Fibroblast of pulmonary artery (primary cell): ENCODE measurements around the gene JPH2.

Experiments used
- DNase-seq: peaks from one replicate; pipeline ENCODE4 v3.0.0-alpha.2; 2010; ENCODE audit warnings: low read depth
- H3K4me3 ChIP-seq: replicated peaks from 2 replicates; pipeline ENCODE4 v1.5.1; 2011; ENCODE audit warnings: low read depth, mild to moderate bottlenecking, control low read depth, low read length, moderate library complexity
- CTCF ChIP-seq: IDR thresholded peaks from 2 replicates; pipeline ENCODE4 v1.5.1; 2011; ENCODE audit warnings: mild to moderate bottlenecking, control low read depth, low read length, inconsistent platforms; ENCODE audit errors: missing control alignments

Gene JPH2

DNA sequence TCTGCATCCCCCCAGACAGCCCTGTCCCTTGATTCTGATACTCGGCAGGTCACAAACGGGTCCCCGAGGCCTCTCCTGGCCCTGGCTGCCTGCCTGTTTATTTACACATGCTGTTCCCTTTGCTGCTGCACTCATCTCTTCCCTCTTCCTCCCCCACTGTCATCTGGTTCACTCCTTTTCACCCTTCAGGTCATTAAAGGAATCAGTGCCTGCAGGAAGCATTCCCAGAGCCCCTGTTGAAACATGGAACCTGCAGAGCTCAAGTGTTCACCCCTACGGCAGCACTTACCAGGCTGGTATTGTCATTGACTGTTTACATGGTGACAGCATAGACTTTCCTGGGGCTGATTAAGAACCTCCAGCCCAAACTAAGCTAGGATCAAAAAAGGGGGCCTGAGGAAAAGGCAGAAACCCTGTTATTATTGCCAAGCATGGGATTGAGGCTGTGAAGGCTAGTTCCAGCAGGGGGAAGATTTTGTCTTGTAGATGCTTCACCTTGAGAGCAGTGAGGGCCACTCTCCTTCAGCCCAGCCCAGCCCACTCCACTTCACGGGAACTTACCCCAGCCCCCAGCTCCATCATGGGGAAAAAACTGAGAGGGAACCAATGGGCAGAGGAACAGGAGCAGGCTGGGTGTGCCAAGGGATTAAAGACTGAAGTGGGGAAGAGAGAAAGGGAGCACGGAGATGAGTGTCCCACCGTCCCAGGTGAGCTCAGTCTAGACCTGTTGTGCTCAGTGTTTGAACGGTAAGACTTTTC lies 73.2 kb downstream of the JPH2 start:
- H3K4me3 ChIP-seq = no peak overlapping the region
- TF ChIP-seq CTCF = no peak
- DNase-seq = no peak

DNA sequence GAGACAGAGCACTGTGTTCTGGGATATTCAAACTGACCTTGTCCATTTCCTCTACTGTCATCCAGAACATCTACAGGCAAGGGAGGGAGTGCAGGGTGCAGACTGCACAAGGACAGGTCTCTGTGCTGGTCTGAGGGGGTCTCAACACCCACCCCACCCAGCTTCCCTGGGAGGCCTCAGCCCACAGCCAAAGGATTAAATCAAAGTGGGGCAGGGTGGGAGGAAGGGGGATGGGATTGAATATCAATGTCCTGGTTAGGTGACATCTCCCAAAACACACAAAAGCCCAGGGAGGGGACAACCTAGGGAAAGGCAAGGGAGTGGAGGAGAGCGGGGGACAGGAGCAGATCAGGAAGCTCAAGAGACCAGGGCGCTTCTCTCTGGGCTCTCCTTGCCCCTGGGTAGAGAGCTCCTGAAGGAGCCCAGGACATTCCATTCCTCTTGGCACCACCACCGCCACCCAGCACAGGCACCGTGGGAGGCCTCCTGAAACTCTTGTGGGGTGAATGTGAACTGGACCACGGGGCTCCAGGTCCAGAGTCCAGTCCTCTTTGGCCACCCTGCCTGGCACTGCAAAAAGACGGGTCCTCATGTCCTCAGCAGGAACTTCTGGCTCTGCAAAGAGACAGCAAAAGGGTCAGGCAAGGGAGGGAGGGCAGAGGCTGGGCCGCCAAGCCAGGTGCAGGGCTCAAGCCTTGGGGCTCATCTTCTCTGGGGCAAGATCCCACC lies 73.9 kb downstream of the JPH2 start:
- H3K4me3 ChIP-seq = no peak overlapping the region
- TF ChIP-seq CTCF = no peak
- DNase-seq = no peak

DNA sequence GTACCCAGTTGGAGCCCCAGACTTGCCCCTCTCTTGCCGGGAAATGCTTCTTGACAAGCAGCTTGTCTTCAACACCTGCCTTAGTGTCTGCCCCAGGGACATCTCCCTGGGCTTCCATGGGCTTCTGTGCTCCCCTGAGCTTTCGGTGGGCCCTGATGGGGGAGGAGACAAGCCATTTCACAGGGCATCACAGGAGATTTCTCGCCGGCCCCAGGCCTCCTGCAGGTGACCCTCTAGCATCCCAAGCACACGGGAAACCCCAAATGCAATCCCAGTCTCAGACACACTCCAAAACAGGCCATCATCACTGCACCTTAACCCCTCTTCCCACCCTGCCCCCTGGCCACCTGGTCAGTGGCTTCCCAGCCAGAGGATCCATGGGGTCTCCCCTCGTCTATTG lies 74.5 kb downstream of the JPH2 start:
- no peak for TF ChIP-seq CTCF
- no peak overlapping the region for H3K4me3 ChIP-seq
- DNase-seq = no peak

GRCh38 chr20:44111712-44112335 lies 75.2 kb downstream of the JPH2 start:
- DNase-seq = peak; percentile 29
- no peak overlapping the region for H3K4me3 ChIP-seq
- TF ChIP-seq CTCF = no peak

DNA sequence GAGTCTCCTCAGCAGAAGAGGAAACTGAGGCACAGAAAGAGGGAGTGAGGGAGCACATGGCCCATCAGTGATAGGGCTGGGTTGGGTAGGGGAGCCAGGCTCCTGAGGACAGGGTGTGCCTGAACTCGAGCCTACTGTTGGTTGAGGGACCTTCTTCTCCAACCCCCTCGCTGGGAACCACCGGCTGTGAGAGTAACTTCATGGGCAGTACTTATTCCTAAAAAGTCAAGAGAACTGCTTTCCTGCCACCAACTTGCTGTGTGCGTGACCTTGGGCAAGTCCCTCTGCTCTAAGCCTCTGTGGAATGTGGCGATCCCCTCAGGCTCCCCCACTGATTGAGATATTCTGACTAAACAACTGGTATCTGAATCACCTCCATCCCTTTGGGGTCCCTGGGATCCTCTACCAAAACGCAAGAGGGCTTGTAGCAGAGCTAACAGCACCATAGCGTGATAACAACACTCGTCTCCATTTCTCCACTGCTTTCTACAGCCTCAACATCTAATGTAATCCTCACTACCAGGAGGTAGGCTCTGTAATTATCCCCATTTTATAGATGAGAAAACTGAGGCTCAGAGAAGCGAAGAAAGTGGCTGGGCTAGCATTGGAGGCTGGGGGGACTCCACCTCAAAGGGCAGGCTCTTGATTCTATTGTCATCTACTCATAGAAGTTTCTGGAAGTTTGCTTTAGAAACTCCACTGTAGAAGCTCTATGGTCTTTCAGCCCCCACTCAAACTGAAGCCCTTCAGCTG lies 76.0 kb downstream of the JPH2 start:
- no peak for DNase-seq
- no peak for TF ChIP-seq CTCF
- no peak overlapping the region for H3K4me3 ChIP-seq

DNA sequence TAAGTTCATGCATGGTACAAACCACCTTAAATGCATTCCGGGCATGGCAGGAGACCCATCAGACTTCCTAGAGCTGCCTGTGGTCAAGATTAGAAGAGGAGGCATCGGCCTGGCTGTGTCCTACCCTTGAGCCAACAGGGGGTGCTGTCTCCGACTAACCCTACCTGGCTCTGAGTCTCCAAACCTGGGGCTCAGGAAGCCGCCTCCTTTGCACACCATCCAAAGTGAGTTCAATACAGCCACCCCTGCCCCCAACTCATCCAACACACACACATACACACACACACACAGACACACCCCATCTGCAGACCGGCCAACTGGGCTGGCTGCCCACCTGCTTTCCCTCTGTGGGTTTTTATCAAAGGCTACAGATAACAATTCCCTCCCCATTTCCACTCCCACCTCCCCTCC lies 77.0 kb downstream of the JPH2 start:
- peak; percentile 36 for TF ChIP-seq CTCF
- DNase-seq = peak; percentile 42

More for the DNA sequence above, 77.0 kb downstream of the JPH2 start:
- no peak overlapping the region for H3K4me3 ChIP-seq
